ENCODE measurements around the gene LFNG. TPM values are rescaled to one million over a fixed set of nuclear protein-coding genes. Genes with fewer than 3 reads are reported as not detected.

Gene LFNG
- total and polyA plus RNA-seq, 10 donors: 21.2 to 47.4 (median 34.0) TPM

DNA sequence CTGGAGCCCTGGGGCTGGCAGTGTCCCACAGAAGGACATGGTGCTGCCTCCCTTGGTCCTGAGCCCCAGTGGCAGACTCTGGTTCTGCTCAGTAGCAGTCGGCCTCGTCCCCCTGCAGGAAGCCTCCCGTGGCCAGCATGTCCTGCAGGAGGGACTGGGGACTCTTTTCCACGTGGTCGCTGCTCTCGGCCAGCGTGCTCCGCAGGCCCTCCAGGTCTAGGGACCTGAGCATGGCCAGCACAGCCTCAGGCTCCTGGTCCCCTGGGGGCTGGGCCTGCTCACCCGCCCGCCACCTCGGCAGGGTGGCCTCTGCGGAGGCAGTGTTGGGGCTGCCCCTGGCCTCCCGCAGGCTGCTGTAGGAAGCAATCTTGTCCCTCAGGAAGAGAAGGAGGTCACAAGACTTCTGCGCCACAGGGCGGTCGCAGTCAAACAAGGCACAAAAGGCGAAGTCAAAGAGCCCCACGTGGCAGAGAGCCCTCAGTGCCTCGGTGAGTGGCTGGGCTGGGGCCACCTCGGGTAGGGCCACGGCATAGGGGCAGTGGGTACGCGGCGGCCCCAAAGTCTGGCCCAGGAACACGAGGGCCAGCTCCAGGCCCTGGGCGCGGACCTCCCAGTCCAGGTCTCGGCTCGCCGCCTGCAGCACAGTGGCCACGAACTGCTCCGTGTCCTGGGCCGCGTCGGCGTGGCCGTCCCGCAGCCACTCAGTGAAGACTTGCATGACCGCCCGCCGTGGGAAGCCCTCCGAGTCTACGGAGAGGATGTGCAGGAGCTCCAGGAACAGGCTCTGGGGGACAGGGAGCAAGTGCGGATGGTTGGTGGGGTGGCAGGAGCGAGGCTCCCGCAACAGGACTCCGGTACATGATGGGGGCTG is 18.6 kb downstream of the LFNG start:
- intact Hi-C loops (cut with DNase I; ENCODE audit: low total_unique reads): no loop called here
- no peaks in the 10 kb centered on the region for H3K9me3 ChIP-seq
- peaks cover 0 to 3% (median under 1%) of the 10 kb centered on the region in 6 donors for H3K4me1 ChIP-seq
- DNase-seq: peak; percentile 75
- peaks cover 0 to 63% (median 52%) of the 10 kb centered on the region in 6 donors for H3K36me3 ChIP-seq
- H3K27me3 ChIP-seq (replicated peaks in 1 of 7): no peaks in the 10 kb centered on the region
- no peak overlapping the region for H3K4me3 ChIP-seq
- WGBS, 5 donors: 89 to 95% (median 91%) methylated on average over 27 to 47 of the region's 47 CpGs
- no peak overlapping the region for H3K27ac ChIP-seq
- TF ChIP-seq, protein P1, sequence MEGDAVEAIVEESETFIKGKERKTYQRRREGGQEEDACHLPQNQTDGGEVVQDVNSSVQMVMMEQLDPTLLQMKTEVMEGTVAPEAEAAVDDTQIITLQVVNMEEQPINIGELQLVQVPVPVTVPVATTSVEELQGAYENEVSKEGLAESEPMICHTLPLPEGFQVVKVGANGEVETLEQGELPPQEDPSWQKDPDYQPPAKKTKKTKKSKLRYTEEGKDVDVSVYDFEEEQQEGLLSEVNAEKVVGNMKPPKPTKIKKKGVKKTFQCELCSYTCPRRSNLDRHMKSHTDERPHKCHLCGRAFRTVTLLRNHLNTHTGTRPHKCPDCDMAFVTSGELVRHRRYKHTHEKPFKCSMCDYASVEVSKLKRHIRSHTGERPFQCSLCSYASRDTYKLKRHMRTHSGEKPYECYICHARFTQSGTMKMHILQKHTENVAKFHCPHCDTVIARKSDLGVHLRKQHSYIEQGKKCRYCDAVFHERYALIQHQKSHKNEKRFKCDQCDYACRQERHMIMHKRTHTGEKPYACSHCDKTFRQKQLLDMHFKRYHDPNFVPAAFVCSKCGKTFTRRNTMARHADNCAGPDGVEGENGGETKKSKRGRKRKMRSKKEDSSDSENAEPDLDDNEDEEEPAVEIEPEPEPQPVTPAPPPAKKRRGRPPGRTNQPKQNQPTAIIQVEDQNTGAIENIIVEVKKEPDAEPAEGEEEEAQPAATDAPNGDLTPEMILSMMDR (IDR thresholded peaks at IDR 0.05 in 8 of 11, conservative IDR thresholded peaks at IDR 0.05 in 3 of 11): no peak
- TF ChIP-seq POLR2A (IDR thresholded peaks at IDR 0.05) (no peak), POLR2AphosphoS5 (IDR thresholded peaks at IDR 0.05) (peak; percentile 4 to 65 (median 20))

- TF ChIP-seq, protein P1 (IDR thresholded peaks at IDR 0.05 in 8 of 11, conservative IDR thresholded peaks at IDR 0.05 in 3 of 11): no peak
- TF ChIP-seq POLR2AphosphoS5 (IDR thresholded peaks at IDR 0.05) (peak in 1 of 3 donors; percentile 58), POLR2A (IDR thresholded peaks at IDR 0.05) (no peak)
- H3K4me3 ChIP-seq: no peak overlapping the region
- 91 to 95% (median 93%) methylated on average over 7 to 32 of the region's 32 CpGs for WGBS, 5 donors
- H3K27me3 ChIP-seq (replicated peaks in 1 of 7): no peaks in the 10 kb centered on the region
- intact Hi-C loops (cut with DNase I; ENCODE audit: low total_unique reads): no loop called here
- H3K27ac ChIP-seq: no peak overlapping the region
- peak; percentile 71 for DNase-seq
- peaks cover 0 to 13% (median 7%) of the 10 kb centered on the region in 6 donors for H3K4me1 ChIP-seq
- H3K9me3 ChIP-seq: no peaks in the 10 kb centered on the region
- peaks cover 0 to 73% (median 59%) of the 10 kb centered on the region in 6 donors for H3K36me3 ChIP-seq
These were observed 19.7 kb downstream of the LFNG start for GRCh38 chr7:2539031-2539911.

GRCh38 chr7:2540133-2540532 is 20.6 kb downstream of the LFNG start:
- Histone ChIP-seq H3K9me3 (no peaks in the 10 kb centered on the region), H3K4me3 (no peak overlapping the region), H3K36me3 (peaks cover 0 to 82% (median 65%) of the 10 kb centered on the region in 6 donors), H3K4me1 (peaks cover 0 to 20% (median 10%) of the 10 kb centered on the region in 6 donors), H3K27me3 (replicated peaks in 1 of 7) (no peaks in the 10 kb centered on the region), H3K27ac (no peak overlapping the region)
- TF ChIP-seq POLR2AphosphoS5 (IDR thresholded peaks at IDR 0.05): no peak
- no peak for TF ChIP-seq POLR2A (IDR thresholded peaks at IDR 0.05)
- TF ChIP-seq, protein P1 (IDR thresholded peaks at IDR 0.05 in 8 of 11, conservative IDR thresholded peaks at IDR 0.05 in 3 of 11): no peak
- 93 to 97% (median 95%) methylated on average over 4 to 7 of the region's 7 CpGs for WGBS, 5 donors
- no peak for DNase-seq
- intact Hi-C loops (cut with DNase I; ENCODE audit: low total_unique reads): no loop called here

Data from spleen (tissue), 11 donors.